AG04449 (cell line): Measurements from ENCODE around the gene DUOXA1.

Source experiments
- CTCF ChIA-PET: fragments of 350-600 bp; formaldehyde crosslinking; extraction: SDS; loops from one replicate; lab custom pipeline; 2021; ENCODE audit warnings: antibody characterized with exemption; lab: Yijun Ruan, JAX
- POLR2A ChIA-PET: fragments of 400-600, 350-600 bp; formaldehyde crosslinking; extraction: SDS; loops from one replicate; lab custom pipeline; 2020; ENCODE audit warnings: antibody characterized with exemption, inconsistent platforms; lab: Yijun Ruan, JAX
- DNase-seq: peaks from one replicate; pipeline ENCODE4 v3.0.0-alpha.2; 2010; ENCODE audit warnings: low read depth, low spot score
- H3K4me3 ChIP-seq: 2 replicates; pipeline ENCODE4 v1.5.1; 2011; ENCODE audit warnings: low read depth, mild to moderate bottlenecking, control low read depth, low read length
- TF ChIP-seq, protein P1 (sequence below): IDR thresholded peaks from one replicate; pipeline ENCODE4 v1.5.1; 2011; ENCODE audit warnings: mild to moderate bottlenecking, moderate library complexity, low read length, control low read depth, inconsistent platforms; ENCODE audit not compliant: insufficient read depth; ENCODE audit errors: missing control alignments

Gene DUOXA1

DNA sequence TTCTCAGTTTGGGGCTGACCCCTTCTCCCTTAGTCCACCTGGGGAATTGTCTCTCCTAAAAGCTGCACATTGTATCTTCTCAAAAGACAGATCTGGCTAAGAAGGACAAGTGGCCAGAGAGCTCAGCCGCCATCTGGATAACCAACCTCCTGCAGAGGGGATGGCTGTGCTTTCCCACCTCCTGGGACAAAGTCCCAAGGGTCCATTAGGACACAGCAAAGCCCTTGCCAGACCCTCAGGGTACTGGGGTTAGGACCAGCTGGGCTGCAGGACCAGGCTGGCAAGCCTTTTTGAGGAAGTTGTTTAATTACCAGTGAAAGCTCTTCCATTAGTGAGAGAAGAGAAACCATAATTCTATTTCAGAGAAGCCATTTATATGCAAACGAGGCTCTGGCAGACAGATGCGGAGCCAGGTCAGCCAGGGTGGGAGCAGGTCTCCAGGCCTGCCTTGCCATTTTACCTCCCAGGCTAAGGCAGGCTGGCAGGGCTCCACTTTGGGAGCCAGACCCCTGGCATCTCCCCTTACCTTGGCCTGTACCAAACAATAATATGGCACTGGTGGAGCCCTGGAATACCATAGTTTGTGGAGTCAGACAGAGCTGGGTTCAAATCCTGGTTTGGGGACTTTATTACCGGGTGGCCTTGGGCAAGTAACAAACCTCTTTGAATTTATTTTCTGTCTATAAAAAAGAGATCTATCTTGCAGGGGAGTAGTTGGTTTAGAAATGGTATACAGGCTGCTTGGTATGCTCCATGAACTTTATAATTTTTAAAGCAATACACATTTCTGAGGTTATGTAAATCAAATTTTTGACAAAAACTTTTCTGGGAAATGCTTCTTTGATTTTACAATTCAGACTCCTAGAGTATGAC is 40.2 kb upstream of the DUOXA1 start:
- ChIA-PET CTCF (interaction anchor here (1.5 to 4.3 kb wide), 3 partner anchors 9 to 230 kb away, joined by 3 to 57 read pairs (median 20); no protein-coding TSS in a partner anchor), POLR2A (no interaction called here)
- no peak for DNase-seq
- no peak overlapping the region for H3K4me3 ChIP-seq
- TF ChIP-seq, protein P1, sequence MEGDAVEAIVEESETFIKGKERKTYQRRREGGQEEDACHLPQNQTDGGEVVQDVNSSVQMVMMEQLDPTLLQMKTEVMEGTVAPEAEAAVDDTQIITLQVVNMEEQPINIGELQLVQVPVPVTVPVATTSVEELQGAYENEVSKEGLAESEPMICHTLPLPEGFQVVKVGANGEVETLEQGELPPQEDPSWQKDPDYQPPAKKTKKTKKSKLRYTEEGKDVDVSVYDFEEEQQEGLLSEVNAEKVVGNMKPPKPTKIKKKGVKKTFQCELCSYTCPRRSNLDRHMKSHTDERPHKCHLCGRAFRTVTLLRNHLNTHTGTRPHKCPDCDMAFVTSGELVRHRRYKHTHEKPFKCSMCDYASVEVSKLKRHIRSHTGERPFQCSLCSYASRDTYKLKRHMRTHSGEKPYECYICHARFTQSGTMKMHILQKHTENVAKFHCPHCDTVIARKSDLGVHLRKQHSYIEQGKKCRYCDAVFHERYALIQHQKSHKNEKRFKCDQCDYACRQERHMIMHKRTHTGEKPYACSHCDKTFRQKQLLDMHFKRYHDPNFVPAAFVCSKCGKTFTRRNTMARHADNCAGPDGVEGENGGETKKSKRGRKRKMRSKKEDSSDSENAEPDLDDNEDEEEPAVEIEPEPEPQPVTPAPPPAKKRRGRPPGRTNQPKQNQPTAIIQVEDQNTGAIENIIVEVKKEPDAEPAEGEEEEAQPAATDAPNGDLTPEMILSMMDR = no peak

DNA sequence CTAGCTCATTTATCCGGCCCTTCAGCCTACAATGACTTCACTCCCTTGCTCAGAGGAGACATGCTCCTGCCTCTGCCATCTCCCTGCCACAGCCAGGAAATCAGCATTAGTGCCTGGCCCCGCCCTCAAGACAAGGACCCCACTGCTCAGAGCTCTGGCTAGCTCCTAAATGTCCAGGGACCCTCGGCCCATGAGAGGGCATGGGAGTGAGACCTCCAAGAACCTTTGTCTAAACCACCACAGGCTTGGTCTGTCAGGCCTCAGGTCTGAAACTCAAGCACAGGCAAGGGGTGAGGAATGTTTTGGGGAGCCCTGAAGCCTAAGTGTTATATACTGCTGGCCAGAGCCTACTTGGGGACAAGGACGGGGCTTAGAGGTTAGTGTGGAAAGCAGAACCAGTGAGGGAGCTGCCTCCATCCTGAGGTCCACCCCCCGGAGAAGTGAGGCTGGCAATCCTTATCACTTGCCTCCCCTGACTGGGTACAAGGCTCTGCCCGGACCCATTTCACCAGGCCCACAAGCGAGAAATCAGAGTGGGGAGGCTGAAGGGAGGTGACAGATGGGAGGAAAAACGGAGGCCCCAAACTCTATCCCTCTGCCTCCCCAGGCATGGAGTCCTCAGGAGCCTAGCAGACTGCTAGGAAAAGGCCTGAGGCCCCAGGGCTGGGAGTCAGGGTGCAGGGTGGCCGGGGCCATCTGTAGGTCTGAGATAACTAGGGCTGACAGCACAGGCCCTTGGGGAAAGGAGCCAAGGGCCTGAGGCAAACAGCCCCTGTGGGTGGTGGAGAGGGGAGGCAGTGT is 39.3 kb upstream of the DUOXA1 start:
- POLR2A ChIA-PET = interaction anchor here (0.6 kb wide), 1 partner anchor 12 kb away, joined by 3 read pairs; no protein-coding TSS in a partner anchor
- DNase-seq = no peak
- H3K4me3 ChIP-seq = no peak overlapping the region
- TF ChIP-seq, protein P1 = no peak
- CTCF ChIA-PET = interaction anchor here (0.8 to 4.3 kb wide), 11 partner anchors 9 to 231 kb away, joined by 3 to 57 read pairs (median 3); partner anchors contain the start of gene SHF

DNA sequence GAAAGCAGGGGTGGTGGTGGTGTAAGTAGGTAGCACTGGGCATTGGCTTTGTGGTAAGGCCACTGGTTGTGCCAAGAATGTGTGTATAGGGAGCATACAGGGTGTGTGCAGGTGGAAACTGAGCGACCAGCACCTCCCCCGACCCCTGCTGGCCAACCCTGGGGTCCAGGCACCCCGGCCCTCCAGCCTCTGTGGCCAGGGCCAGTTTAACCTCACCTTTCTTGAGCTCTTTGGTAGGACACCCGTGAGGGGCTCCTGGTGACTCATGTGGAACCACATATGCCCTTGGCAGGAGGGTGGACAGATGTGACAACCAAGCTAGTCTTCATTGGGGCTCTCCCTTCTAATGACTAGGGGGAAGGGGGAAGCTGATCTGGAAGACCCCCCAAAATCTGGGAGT is 38.6 kb upstream of the DUOXA1 start:
- ChIA-PET CTCF (interaction anchor here (0.6 to 4.3 kb wide), 16 partner anchors 9 to 289 kb away, joined by 3 to 57 read pairs (median 3); partner anchors contain the start of gene SHF), POLR2A (interaction anchor here (0.6 to 1.6 kb wide), 3 partner anchors 12 to 263 kb away, joined by 3 to 4 read pairs (median 3); no protein-coding TSS in a partner anchor)
- no peak for DNase-seq
- no peak overlapping the region for H3K4me3 ChIP-seq
- TF ChIP-seq, protein P1 = no peak

DNA sequence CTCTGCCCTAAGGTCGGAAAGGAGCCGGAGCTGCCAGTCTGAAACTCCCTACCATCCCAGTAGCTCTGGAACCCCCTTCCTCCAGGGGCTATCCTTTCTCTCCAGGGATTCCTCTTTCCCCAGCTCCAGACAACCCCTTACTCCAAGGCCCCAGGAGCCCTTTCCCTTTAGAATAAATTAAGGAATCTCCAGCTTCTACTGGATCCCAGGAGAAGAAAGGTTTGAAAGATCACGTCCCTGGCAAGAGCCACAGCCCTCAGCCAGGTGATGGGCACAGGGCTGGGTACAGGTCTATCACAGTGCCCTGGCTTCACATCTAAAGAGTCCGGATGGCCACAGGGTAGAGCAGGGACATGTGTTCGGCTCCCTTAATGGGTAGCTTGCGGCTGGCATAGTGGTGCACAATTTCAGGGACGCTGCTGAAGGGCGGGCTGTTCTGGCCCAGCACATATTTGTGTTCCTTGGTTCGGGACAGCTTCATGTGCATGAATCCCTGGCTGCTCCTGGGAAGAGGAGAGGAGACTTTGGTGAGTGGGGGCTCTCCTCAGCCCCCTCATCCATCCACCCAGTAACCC is 38.0 kb upstream of the DUOXA1 start:
- ChIA-PET POLR2A (interaction anchor here (0.6 to 1.6 kb wide), 3 partner anchors 18 to 263 kb away, joined by 3 to 4 read pairs (median 4); no protein-coding TSS in a partner anchor), CTCF (interaction anchor here (0.6 to 4.3 kb wide), 19 partner anchors 9 to 290 kb away, joined by 3 to 57 read pairs (median 4); partner anchors contain the start of gene SHF)
- TF ChIP-seq, protein P1 = no peak
- H3K4me3 ChIP-seq = peak overlapping the region; percentile 60
- DNase-seq = no peak

DNA sequence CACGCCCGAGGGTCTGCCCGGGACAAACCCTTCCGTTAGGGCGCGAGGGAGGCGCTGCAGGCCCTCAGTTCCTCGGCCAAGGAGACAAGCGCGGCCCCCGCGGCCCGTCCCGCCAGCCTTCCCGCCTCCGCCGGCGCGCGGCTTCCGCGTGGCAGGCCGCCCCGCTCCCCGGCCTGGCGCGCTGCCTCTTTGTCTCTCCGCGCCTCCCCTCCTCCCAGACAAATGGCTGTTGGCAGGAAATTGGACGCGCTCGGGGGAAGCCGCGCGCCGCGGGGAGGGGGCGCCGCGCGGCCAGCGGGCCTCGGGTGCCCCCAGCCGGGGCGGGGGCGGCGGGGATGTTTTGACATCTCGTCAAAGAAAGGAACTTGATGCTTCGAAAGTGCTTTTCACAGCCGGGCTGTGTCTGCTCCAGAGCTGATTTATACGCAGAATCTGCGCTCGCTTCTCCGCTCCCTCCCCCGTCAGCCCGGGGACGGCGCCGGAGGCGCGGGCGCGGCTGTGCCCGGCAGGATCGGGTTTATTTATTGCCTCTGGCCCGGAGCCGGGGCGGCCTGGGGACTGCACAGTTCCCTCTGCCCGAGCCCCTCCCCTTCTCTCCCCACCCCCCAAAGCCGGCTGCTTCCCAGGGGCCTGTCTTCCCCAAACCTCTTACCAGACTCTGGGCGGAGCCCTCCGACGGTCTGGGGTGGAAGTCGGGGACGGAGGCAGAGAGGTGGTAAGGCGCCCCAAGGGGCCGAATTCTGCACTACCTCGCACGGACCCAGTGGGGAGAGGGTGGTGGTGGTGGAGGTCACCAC is 37.4 kb upstream of the DUOXA1 start:
- DNase-seq = peak; percentile 34
- CTCF ChIA-PET = interaction anchor here (0.6 to 4.3 kb wide), 17 partner anchors 8 to 290 kb away, joined by 3 to 57 read pairs (median 4); no protein-coding TSS in a partner anchor
- TF ChIP-seq, protein P1 = peak; percentile 77
- POLR2A ChIA-PET = interaction anchor here (1.0 to 1.6 kb wide), 2 partner anchors 19 to 31 kb away, joined by 4 read pairs; no protein-coding TSS in a partner anchor
- H3K4me3 ChIP-seq = peak overlapping the region; percentile 60
